Kidney epithelial cell (primary cell): ENCODE measurements around the gene TMEM119. TPM values are rescaled to one million over a fixed set of nuclear protein-coding genes. Genes with fewer than 3 reads are reported as not detected.

Experiments used
- DNase-seq: peaks from one replicate; pipeline ENCODE4 v3.0.0-alpha.2; 2010; ENCODE audit warnings: low read depth
- H3K27me3 ChIP-seq: 2 replicates; pipeline ENCODE4 v1.6.0; 2011; ENCODE audit warnings: low read length; ENCODE audit not compliant: control insufficient read depth, insufficient read depth
- H3K36me3 ChIP-seq: 2 replicates; pipeline ENCODE4 v1.5.1; 2011; ENCODE audit warnings: low read length; ENCODE audit not compliant: control insufficient read depth, insufficient read depth
- H3K4me3 ChIP-seq: 2 replicates; pipeline ENCODE4 v1.5.1; 2011; ENCODE audit warnings: low read depth, mild to moderate bottlenecking, control low read depth, low read length
- total RNA-seq: library from RNA; depleted of rRNA; stranded (reverse); fragments of >200 nt; gene quantifications from 2 replicates; pipeline ENCODE4 v1.2.3, GENCODE V29; 2015
- TF ChIP-seq, protein P1 (sequence below): IDR thresholded peaks from 2 replicates; pipeline ENCODE4 v1.5.1; 2011; ENCODE audit warnings: mild to moderate bottlenecking, moderate library complexity, low read length, control low read depth, inconsistent platforms; ENCODE audit not compliant: insufficient read depth, poor library complexity, severe bottlenecking

Gene TMEM119
- total RNA-seq, 1 donor from 2014 or later, result not detected

DNA sequence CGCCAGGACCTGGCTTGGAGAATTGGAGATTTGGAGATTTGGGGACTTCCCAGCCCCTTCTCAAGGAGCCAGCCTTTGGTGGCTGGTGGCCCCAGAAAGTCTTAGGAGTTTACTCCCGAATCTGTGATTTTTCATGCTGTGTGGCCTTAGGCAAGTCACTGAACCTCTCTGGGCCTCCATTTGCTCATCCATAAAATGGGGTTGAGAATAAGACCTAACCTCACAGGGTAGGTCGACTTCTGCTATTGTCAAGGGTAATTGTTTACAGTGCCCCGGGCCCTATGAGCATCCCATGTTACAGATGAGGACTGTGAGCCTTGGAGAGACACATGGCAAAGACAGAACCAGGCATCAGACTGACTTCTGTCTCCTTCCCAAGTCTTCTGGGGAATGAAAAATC, 16.2 kb upstream of the TMEM119 start:
- H3K4me3 ChIP-seq, result no peak overlapping the region
- H3K27me3 ChIP-seq, result no peaks in the 10 kb centered on the region
- TF ChIP-seq, protein P1, sequence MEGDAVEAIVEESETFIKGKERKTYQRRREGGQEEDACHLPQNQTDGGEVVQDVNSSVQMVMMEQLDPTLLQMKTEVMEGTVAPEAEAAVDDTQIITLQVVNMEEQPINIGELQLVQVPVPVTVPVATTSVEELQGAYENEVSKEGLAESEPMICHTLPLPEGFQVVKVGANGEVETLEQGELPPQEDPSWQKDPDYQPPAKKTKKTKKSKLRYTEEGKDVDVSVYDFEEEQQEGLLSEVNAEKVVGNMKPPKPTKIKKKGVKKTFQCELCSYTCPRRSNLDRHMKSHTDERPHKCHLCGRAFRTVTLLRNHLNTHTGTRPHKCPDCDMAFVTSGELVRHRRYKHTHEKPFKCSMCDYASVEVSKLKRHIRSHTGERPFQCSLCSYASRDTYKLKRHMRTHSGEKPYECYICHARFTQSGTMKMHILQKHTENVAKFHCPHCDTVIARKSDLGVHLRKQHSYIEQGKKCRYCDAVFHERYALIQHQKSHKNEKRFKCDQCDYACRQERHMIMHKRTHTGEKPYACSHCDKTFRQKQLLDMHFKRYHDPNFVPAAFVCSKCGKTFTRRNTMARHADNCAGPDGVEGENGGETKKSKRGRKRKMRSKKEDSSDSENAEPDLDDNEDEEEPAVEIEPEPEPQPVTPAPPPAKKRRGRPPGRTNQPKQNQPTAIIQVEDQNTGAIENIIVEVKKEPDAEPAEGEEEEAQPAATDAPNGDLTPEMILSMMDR, result no peak
- H3K36me3 ChIP-seq, result no peaks in the 10 kb centered on the region
- DNase-seq, result no peak

DNA sequence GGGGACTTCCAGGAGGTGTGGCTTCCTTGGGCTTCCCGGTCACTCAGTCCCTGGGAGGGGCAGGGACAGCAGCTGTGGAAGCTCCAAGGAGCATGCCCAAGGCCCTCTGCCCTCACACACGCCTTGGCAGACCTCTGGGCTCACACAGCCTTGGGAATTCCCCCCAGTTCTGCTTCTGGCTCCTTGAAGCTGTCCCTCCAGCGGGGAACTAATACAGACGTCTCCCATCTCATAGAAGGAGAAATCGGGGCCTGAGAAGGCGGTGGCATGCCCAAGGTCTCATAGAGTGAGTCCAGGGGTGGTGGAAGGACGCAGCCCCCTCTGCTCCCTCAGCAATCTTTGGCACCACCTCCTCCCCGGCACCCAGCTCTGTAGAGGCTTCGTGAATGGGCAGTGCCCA, 15.7 kb upstream of the TMEM119 start:
- H3K4me3 ChIP-seq, result no peak overlapping the region
- DNase-seq, result no peak
- TF ChIP-seq, protein P1, result no peak
- no peaks in the 10 kb centered on the region for H3K36me3 ChIP-seq
- H3K27me3 ChIP-seq, result no peaks in the 10 kb centered on the region

DNA sequence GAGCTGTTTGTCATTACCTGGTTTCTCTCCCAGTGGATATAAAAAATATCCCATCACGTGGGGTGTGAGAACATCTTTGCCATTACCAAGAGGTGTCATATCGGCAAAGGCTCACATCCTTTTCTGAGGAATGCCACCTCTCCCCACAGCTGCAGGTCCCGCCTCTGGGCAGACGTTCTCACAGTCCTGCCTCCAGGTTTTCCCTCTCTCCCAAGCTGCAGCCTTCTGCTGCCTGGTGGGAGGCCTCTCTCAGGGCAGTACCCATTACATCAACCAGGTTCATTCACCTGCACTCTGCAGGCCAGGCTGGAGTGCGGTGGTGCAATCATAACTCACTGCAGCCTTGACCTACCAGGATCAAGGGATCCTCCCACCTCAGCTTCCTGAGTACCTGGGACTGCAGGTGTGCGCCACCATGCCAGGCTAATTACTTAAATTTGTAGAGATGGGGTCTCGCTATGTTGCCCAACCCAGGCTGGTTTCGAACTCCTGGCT, 15.0 kb upstream of the TMEM119 start:
- Histone ChIP-seq H3K36me3 (no peaks in the 10 kb centered on the region), H3K27me3 (no peaks in the 10 kb centered on the region), H3K4me3 (no peak overlapping the region)
- TF ChIP-seq, protein P1, result no peak
- DNase-seq, result no peak

DNA sequence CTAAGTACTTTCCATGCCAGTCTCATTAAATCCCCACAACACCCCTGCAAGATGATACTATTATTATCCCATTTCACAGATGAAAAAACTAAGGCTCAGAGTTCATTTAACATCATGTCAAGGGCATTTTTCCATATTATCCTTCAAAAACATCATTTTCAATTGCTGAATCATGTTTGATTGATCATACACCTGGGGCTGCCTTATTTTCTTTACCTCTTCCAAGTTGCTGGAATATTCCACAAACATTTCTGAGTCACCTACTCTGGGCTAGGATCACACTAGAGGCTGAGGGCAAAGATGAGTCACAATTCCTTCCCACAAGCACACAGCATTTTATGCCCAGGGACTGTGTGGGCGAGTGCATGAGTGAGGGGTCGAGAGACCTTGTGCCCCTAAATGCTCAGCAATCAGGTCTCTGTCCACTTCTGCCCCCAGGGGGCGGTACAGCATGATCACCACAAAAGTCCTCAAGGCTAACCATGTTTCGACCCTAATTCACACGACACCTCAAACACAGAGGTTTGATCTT, 14.1 kb upstream of the TMEM119 start:
- peak; percentile 90 for DNase-seq
- Histone ChIP-seq H3K36me3 (no peaks in the 10 kb centered on the region), H3K4me3 (no peak overlapping the region), H3K27me3 (no peaks in the 10 kb centered on the region)
- TF ChIP-seq, protein P1, result peak; percentile 44

DNA sequence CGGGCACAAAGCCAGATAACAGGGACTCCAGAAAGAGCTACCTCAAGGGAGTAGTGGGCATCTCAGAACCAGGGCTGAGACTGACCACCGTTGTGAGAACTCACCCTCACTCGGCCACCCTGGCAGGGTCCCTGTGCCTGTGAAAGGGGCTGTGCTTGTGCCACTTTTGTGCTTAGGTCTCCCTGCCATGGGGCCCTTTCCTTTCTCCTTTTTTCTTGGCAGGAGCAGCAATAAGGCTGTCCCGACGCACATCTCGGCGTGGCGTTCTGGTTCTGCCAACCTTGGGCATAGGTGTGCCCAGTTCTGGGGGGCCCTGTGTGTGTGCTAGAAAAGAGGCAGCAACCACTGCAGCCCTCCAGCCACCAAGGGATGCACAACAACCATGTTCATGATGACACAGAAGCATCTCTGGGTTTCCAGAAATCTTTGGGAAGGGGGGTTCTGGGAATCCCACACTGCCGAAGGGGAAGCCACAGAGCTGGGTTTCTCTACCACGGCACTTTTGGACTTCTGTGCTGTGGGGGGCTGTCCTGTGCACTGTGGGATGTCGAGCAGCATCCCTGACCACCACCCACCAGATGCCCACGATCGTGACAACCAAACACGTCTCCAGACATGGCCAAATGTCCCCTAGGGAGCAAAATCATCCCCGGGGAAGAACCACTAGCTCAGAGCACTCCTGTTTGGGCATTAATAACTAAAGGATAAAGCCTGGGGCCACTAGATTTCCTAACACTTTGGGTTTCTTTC, 13.1 kb upstream of the TMEM119 start:
- no peak for DNase-seq
- TF ChIP-seq, protein P1, result no peak

More for the DNA sequence above, 13.1 kb upstream of the TMEM119 start:
- no peak overlapping the region for H3K4me3 ChIP-seq
- no peaks in the 10 kb centered on the region for H3K27me3 ChIP-seq
- no peaks in the 10 kb centered on the region for H3K36me3 ChIP-seq
